Measurements from ENCODE around the gene MGME1.
A peak's percentile ranks its signal among the peaks of the same experiment; 100 is the strongest.

Gene MGME1

GRCh38 chr20:17968366-17969277, at the start of gene MGME1, which contains the start of gene SNX5:
Gene MGME1, plus strand, starts transcription at chr20:17969018. Its CDS starts 842 bp downstream, at chr20:17969860.
Gene SNX5, minus strand, starts transcription at chr20:17968794. Its CDS starts 369 bp downstream, at chr20:17968425.
- H3K4me3 ChIP-seq (ENCODE audit: low read length), result peak within 1 kb of the TSS; percentile 95
- no peak for TF ChIP-seq CTCF (conservative IDR thresholded peaks at IDR 0.05; ENCODE audit: low read length)
- DNase-seq (ENCODE audit: low read depth), result peak; percentile 99

GRCh38 chr20:17919149-17919548, 49.7 kb upstream of the MGME1 start:
- no peak for DNase-seq (ENCODE audit: low read depth)
- TF ChIP-seq CTCF (conservative IDR thresholded peaks at IDR 0.05; ENCODE audit: low read length), result no peak
- no peak overlapping the region for H3K4me3 ChIP-seq (ENCODE audit: low read length)

- no peak for DNase-seq (ENCODE audit: low read depth)
- no peak for TF ChIP-seq CTCF (conservative IDR thresholded peaks at IDR 0.05; ENCODE audit: low read length)
Observed at GRCh38 chr20:17921774-17922173, 47.0 kb upstream of the MGME1 start.

GRCh38 chr20:17925141-17925939, 43.5 kb upstream of the MGME1 start:
- no peak for TF ChIP-seq CTCF (conservative IDR thresholded peaks at IDR 0.05; ENCODE audit: low read length)
- DNase-seq (ENCODE audit: low read depth), result no peak

More at GRCh38 chr20:17921774-17922173, 47.0 kb upstream of the MGME1 start:
- H3K4me3 ChIP-seq (ENCODE audit: low read length), result no peak overlapping the region

GRCh38 chr20:17925940-17926300, 42.9 kb upstream of the MGME1 start:
- TF ChIP-seq CTCF (conservative IDR thresholded peaks at IDR 0.05; ENCODE audit: low read length), result no peak
- no peak for DNase-seq (ENCODE audit: low read depth)

More at GRCh38 chr20:17925141-17925939, 43.5 kb upstream of the MGME1 start:
- H3K4me3 ChIP-seq (ENCODE audit: low read length), result no peak overlapping the region

GRCh38 chr20:17928211-17928611, 40.6 kb upstream of the MGME1 start:
- no peak overlapping the region for H3K4me3 ChIP-seq (ENCODE audit: low read length)
- no peak for TF ChIP-seq CTCF (conservative IDR thresholded peaks at IDR 0.05; ENCODE audit: low read length)
- DNase-seq (ENCODE audit: low read depth), result no peak

More at GRCh38 chr20:17925940-17926300, 42.9 kb upstream of the MGME1 start:
- no peak overlapping the region for H3K4me3 ChIP-seq (ENCODE audit: low read length)
